SK-N-SH (cell line): ENCODE measurements around the gene ATP2C1. TPM values are rescaled to one million over a fixed set of nuclear protein-coding genes. Genes with fewer than 3 reads are reported as not detected.
A peak's percentile ranks its signal among the peaks of the same experiment; 100 is the strongest.

Experiments
- CTCF ChIA-PET: fragments of 300-600, 350-600 bp; formaldehyde crosslinking; extraction: SDS; loops from one replicate; lab custom pipeline; 2021; lab: Yijun Ruan, JAX
- POLR2A ChIA-PET: fragments of 350-600 bp; sonication (Branson Sonifier 250); formaldehyde crosslinking; extraction: SDS; loops from one replicate; lab custom pipeline; 2020; ENCODE audit warnings: antibody characterized with exemption, inconsistent platforms; lab: Yijun Ruan, JAX
- DNase-seq: peaks from one replicate; pipeline ENCODE4 v3.0.0; 2012
- H2AFZ ChIP-seq: fragments of 200-600 bp; sonication (generic); 2 replicates; pipeline ENCODE4 v1.8.1; 2016; ENCODE audit warnings: antibody characterized with exemption, mild to moderate bottlenecking, low read depth
- H3F3A ChIP-seq: fragments of 200-600 bp; sonication (generic); replicated peaks from 2 replicates; pipeline ENCODE3; 2016; ENCODE audit warnings: antibody characterized with exemption, mild to moderate bottlenecking; ENCODE audit not compliant: insufficient read depth
- H3K27ac ChIP-seq, 2 experiments: fragments of 200-500 bp in 1 of 2; fragments of 200-600 bp in 1 of 2; sonication (Bioruptor generic) in 1 of 2; sonication (generic), shearing (Covaris generic) in 1 of 2; 2 replicates each; pipeline versions ENCODE4 v1.5.1 to v1.6.1; 2014 to 2016; ENCODE audit warnings: low read depth in 2 of 2, inconsistent platforms in 1 of 2, low read length in 1 of 2, mild to moderate bottlenecking in 1 of 2, mixed read lengths in 1 of 2
- H3K27me3 ChIP-seq: fragments of 200-600 bp; sonication (generic), shearing (Covaris generic); 2 replicates; pipeline ENCODE4 v1.6.1; 2016; ENCODE audit warnings: mixed run types; ENCODE audit not compliant: insufficient read depth
- H3K36me3 ChIP-seq, 2 experiments: fragments of 200-500 bp in 1 of 2; fragments of 200-600 bp in 1 of 2; sonication (Bioruptor generic) in 1 of 2; sonication (generic) in 1 of 2; replicated peaks in 1 of 2; 2 replicates each; pipeline versions ENCODE3 to v1.5.1; 2014 to 2016; ENCODE audit warnings: low read length in 1 of 2, mild to moderate bottlenecking in 1 of 2; ENCODE audit not compliant: insufficient read depth in 2 of 2, control insufficient read depth in 1 of 2
- H3K4me1 ChIP-seq, 2 experiments: fragments of 200-500 bp in 1 of 2; fragments of 200-600 bp in 1 of 2; sonication (Bioruptor generic) in 1 of 2; sonication (generic), shearing (Covaris generic) in 1 of 2; 2 replicates each; pipeline versions ENCODE4 v1.5.1 to v1.6.1; 2014 to 2016; ENCODE audit warnings: low read depth in 1 of 2, low read length in 1 of 2, mixed run types in 1 of 2; ENCODE audit not compliant: insufficient read depth in 2 of 2, control insufficient read depth in 1 of 2
- H3K4me2 ChIP-seq: fragments of 200-600 bp; sonication (generic), shearing (Covaris generic); 2 replicates; pipeline ENCODE4 v1.6.1; 2017; ENCODE audit warnings: mixed run types
- H3K4me3 ChIP-seq, 2 experiments: fragments of 200-500 bp in 1 of 2; fragments of 200-600 bp in 1 of 2; sonication (Bioruptor generic) in 1 of 2; sonication (generic), shearing (Covaris generic) in 1 of 2; 2 replicates each; pipeline versions ENCODE4 v1.5.1 to v1.8.1; 2014 to 2016; ENCODE audit warnings: low read depth in 2 of 2, inconsistent platforms in 1 of 2, low read length in 1 of 2, mild to moderate bottlenecking in 1 of 2, mixed read lengths in 1 of 2, moderate library complexity in 1 of 2
- H3K79me2 ChIP-seq: fragments of 200-600 bp; sonication (generic); 2 replicates; pipeline ENCODE4 v1.8.1; 2017; ENCODE audit warnings: mild to moderate bottlenecking; ENCODE audit not compliant: insufficient read depth
- H3K9ac ChIP-seq: fragments of 200-600 bp; sonication (generic); 2 replicates; pipeline ENCODE4 v1.6.1; 2017; ENCODE audit warnings: mixed run types
- H3K9me2 ChIP-seq: fragments of 200-600 bp; sonication (generic); 2 replicates; pipeline ENCODE4 v1.6.1; 2017; ENCODE audit warnings: mixed run types
- H3K9me3 ChIP-seq: fragments of 200-600 bp; sonication (generic); 2 replicates; pipeline ENCODE4 v1.6.1; 2017; ENCODE audit warnings: mixed run types, mild to moderate bottlenecking, moderate library complexity
- H4K20me1 ChIP-seq: fragments of 200-600 bp; sonication (generic); 2 replicates; pipeline ENCODE4 v1.6.1; 2017; ENCODE audit warnings: mild to moderate bottlenecking, mixed run types; ENCODE audit not compliant: insufficient read depth
- EP300 ChIP-seq, 2 experiments: IDR thresholded peaks; 2 replicates each; pipeline versions ENCODE4 v1.4.0 to v1.6.1; 2012; ENCODE audit warnings: borderline replicate concordance in 1 of 2, low read depth in 1 of 2, low read length in 1 of 2
- RAD21 ChIP-seq: IDR thresholded peaks from 2 replicates; pipeline ENCODE4 v1.6.1; 2012; ENCODE audit warnings: mild to moderate bottlenecking, low read length
- SMC3 ChIP-seq: IDR thresholded peaks from 2 replicates; pipeline ENCODE4 v1.6.1; 2012; ENCODE audit warnings: low read depth, low read length, improper control_type of control experiment
- WGBS: methylation state at CpG from one replicate; pipeline ENCODE4 v1.1.6; 2017; ENCODE audit warnings: low lambda C conversion rate; 5-methylcytosine and 5-hydroxymethylcytosine counted together
- polyA plus RNA-seq, 3 experiments: library from polyadenylated mRNA; depleted of rRNA; stranded (reverse); fragments of >200 nt; gene quantifications; 2 replicates each; pipeline ENCODE4 v1.2.3, GENCODE V29; 2012
- small RNA-seq, 7 experiments: library from RNA; depleted of rRNA; stranded (forward); fragments of <200 nt; gene quantifications; one replicate each; pipeline ENCODE3, GENCODE V24; 2012
- TF ChIP-seq, protein P1 (sequence below): fragments of 200-600 bp; sonication (generic); IDR thresholded peaks from 2 replicates; pipeline ENCODE4 v1.6.1; 2017; ENCODE audit warnings: antibody characterized with exemption, mild to moderate bottlenecking, moderate library complexity

ATP2C1 gene
- polyA plus RNA-seq, 1 of the 3 experiments (the other 2 are of a cell fraction), result 35.6 TPM

DNA sequence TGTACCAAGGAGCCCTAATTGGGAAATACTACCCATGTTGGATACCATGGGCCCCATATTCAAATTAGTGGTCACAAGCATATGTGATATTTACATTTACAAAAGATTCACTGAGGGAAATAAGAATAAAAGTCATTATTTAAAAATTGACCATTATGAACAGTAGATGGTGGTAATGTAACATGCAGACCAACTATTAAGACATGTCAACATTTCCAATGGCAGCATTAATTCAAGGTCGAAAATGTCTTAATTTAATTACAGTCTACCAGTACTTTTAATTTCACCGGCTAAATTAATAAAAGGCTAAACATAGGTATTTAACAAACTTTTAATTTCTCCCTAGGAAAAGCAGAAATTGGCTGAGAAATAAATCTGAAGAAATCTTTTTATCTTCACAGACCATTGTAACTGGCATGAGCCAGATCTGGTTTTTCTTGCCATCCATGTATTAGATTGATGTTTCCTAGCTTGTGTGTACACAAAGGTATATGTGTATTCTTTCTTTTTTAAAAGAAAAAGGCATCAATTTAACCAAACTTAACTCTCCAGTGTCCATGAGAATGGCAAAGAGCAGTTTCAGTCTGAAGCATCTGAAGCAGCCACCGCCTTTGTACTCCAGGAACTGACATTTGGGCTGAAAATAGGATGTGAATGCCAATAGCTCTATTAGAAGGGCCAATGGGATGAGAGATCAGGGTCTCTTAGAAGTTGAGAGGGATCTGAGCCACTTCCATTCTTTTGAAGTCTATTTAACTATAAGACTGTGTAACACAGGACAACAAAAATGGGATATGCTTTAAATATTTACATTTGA, 159.4 kb downstream of the ATP2C1 start:
- peaks cover 0 to 2% of the 10 kb centered on the region in 2 experiments; a peak in 1 of 4 replicates for H3K4me1 ChIP-seq
- H3K9ac ChIP-seq, result no peak overlapping the region
- H3K27me3 ChIP-seq, result no peaks in the 10 kb centered on the region
- DNase-seq, result peak; percentile 29
- POLR2A ChIA-PET, result interaction anchor here (0.6 kb wide), 1 partner anchor 81 kb away, joined by 7 read pairs; no protein-coding TSS in a partner anchor
- no peak overlapping the region for H2AFZ ChIP-seq
- no peaks in the 10 kb centered on the region for H3F3A ChIP-seq
- no peak overlapping the region for H3K27ac ChIP-seq
- H3K4me3 ChIP-seq, result no peak overlapping the region
- TF ChIP-seq, protein P1, sequence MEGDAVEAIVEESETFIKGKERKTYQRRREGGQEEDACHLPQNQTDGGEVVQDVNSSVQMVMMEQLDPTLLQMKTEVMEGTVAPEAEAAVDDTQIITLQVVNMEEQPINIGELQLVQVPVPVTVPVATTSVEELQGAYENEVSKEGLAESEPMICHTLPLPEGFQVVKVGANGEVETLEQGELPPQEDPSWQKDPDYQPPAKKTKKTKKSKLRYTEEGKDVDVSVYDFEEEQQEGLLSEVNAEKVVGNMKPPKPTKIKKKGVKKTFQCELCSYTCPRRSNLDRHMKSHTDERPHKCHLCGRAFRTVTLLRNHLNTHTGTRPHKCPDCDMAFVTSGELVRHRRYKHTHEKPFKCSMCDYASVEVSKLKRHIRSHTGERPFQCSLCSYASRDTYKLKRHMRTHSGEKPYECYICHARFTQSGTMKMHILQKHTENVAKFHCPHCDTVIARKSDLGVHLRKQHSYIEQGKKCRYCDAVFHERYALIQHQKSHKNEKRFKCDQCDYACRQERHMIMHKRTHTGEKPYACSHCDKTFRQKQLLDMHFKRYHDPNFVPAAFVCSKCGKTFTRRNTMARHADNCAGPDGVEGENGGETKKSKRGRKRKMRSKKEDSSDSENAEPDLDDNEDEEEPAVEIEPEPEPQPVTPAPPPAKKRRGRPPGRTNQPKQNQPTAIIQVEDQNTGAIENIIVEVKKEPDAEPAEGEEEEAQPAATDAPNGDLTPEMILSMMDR, result peak; percentile 56
- TF ChIP-seq EP300 (IDR thresholded peaks at IDR 0.05; ENCODE audit: borderline replicate concordance in 1 of 2, low read depth in 1 of 2, low read length in 1 of 2) (no peak), RAD21 (peak; percentile 85), SMC3 (peak; percentile 52)
- TF ChIP-seq, all 33 proteins: peak for 3
- CTCF ChIA-PET, result interaction anchor here (0.6 to 2.8 kb wide), 28 partner anchors 12 to 1346 kb away, joined by 3 to 12 read pairs (median 4); partner anchors contain the start of gene NUDT16
- H3K9me3 ChIP-seq, result no peaks in the 10 kb centered on the region
- no peaks in the 10 kb centered on the region for H4K20me1 ChIP-seq
- H3K4me2 ChIP-seq, result no peak overlapping the region
- no peaks in the 10 kb centered on the region for H3K9me2 ChIP-seq
- no peaks in the 10 kb centered on the region for H3K36me3 ChIP-seq
- WGBS, result 44% methylated on average over 3 of the region's 3 CpGs
- H3K79me2 ChIP-seq, result no peaks in the 10 kb centered on the region

Small RNAs within 50 kb of the gene (small RNA-seq; reads per million reads assigned to genes)
- gene RF00019, result 0 reads per million in 7 experiments

Other genes starting within 250 kb of the ATP2C1 start
- gene PIK3R4, start 147.3 kb upstream of the ATP2C1 start, polyA plus RNA-seq (2012; rRNA removed), result 27.2 and 27.9 TPM in 2 replicates
- gene ASTE1, start 132.7 kb downstream of the ATP2C1 start, polyA plus RNA-seq (2012; rRNA removed), result 3.5 and 4.4 TPM in 2 replicates
- gene NEK11, start 132.8 kb downstream of the ATP2C1 start, polyA plus RNA-seq (2012; rRNA removed), result 4.7 and 6.3 TPM in 2 replicates